Mesothelial cell of epicardium (in vitro differentiated cells): ENCODE measurements around the gene FANCE. TPM values are rescaled to one million over a fixed set of nuclear protein-coding genes. Genes with fewer than 3 reads are reported as not detected.
"Not testable (repeated sequence)": the region's sequence is repeated elsewhere in the genome, so short reads cannot be mapped to it uniquely, and the experiment has no call there.

Source experiments
- DNase-seq, 2 experiments: peaks; one replicate each; pipeline ENCODE4 v3.0.0; 2021; ENCODE audit warnings: low spot score in 2 of 2; ENCODE audit not compliant: unreplicated experiment in 2 of 2
- H3K27ac Mint-ChIP-seq: 2 replicates; pipeline ENCODE4 v1.8.0; 2021; ENCODE audit warnings: mixed read lengths
- H3K27me3 Mint-ChIP-seq: 2 replicates; pipeline ENCODE4 v1.8.0; 2021; ENCODE audit warnings: low read depth, mixed read lengths
- H3K36me3 Mint-ChIP-seq: 2 replicates; pipeline ENCODE4 v1.8.0; 2021; ENCODE audit warnings: mixed read lengths
- H3K4me1 Mint-ChIP-seq: 2 replicates; pipeline ENCODE4 v1.8.0; 2021; ENCODE audit warnings: mixed read lengths
- H3K4me3 Mint-ChIP-seq: 2 replicates; pipeline ENCODE4 v1.8.0; 2021; ENCODE audit warnings: mild to moderate bottlenecking, moderate library complexity, mixed read lengths
- H3K9me3 Mint-ChIP-seq: 2 replicates; pipeline ENCODE4 v1.8.0; 2021; ENCODE audit warnings: mixed read lengths
- CTCF ChIP-seq: fragments of 200-600 bp; sonication (generic); IDR thresholded peaks from one replicate; pipeline ENCODE4 v1.5.0; 2021; ENCODE audit warnings: antibody characterized with exemption; ENCODE audit not compliant: unreplicated experiment
- microRNA-seq: library from miRNA; unstranded; fragments of <30 nt; microRNA quantifications from one replicate; pipeline ENCODE4 v1.2.0, GENCODE V29; 2021; ENCODE audit warnings: inconsistent platforms, mixed read lengths
- total RNA-seq: library from RNA; stranded (reverse); gene quantifications from 3 replicates; pipeline ENCODE4 v1.2.1, GENCODE V29; 2021

FANCE gene
- total RNA-seq, 1 donor from 2014 or later, result 8.0 TPM

- Mint-ChIP-seq H3K27ac (peak overlapping the region; percentile 78), H3K4me3 (peak overlapping the region; percentile 51), H3K4me1 (peaks cover 31% of the 10 kb centered on the region), H3K36me3 (no peaks in the 10 kb centered on the region), H3K27me3 (no peaks in the 10 kb centered on the region), H3K9me3 (no peaks in the 10 kb centered on the region)
- TF ChIP-seq CTCF, result no peak
- no peak for DNase-seq
Measured at GRCh38 chr6:35510916-35511561, 58.9 kb downstream of the FANCE start.

GRCh38 chr6:35511562-35511941 is 59.4 kb downstream of the FANCE start:
- no peak for TF ChIP-seq CTCF
- H3K36me3 Mint-ChIP-seq, result no peaks in the 10 kb centered on the region
- H3K9me3 Mint-ChIP-seq, result no peaks in the 10 kb centered on the region
- H3K4me3 Mint-ChIP-seq, result peak overlapping the region; percentile 51
- no peak overlapping the region for H3K27ac Mint-ChIP-seq
- H3K4me1 Mint-ChIP-seq, result peaks cover 27% of the 10 kb centered on the region
- no peak for DNase-seq
- H3K27me3 Mint-ChIP-seq, result no peaks in the 10 kb centered on the region

- Mint-ChIP-seq H3K27me3 (no peaks in the 10 kb centered on the region), H3K27ac (peak overlapping the region; percentile 53), H3K9me3 (no peaks in the 10 kb centered on the region), H3K4me1 (peaks cover 27% of the 10 kb centered on the region), H3K4me3 (peak overlapping the region; percentile 64), H3K36me3 (no peaks in the 10 kb centered on the region)
- no peak for TF ChIP-seq CTCF
- no peak for DNase-seq
Measured at GRCh38 chr6:35512006-35512405, 59.9 kb downstream of the FANCE start.

GRCh38 chr6:35512740-35513139 is 60.6 kb downstream of the FANCE start, which contains the start of gene TULP1:
Gene TULP1 (minus strand): TSS chr6:35512896. CDS start chr6:35512858, 38 bp downstream.
- H3K9me3 Mint-ChIP-seq, result no peaks in the 10 kb centered on the region
- H3K4me3 Mint-ChIP-seq, result peak within 1 kb of the TSS; percentile 64
- no peak for DNase-seq
- peak within 1 kb of the TSS; percentile 72 for H3K27ac Mint-ChIP-seq
- no peak for TF ChIP-seq CTCF
- peaks cover 27% of the 10 kb centered on the region for H3K4me1 Mint-ChIP-seq
- no peaks in the 10 kb centered on the region for H3K36me3 Mint-ChIP-seq
- no peaks in the 10 kb centered on the region for H3K27me3 Mint-ChIP-seq

- Mint-ChIP-seq H3K27me3 (no peaks in the 10 kb centered on the region), H3K36me3 (no peaks in the 10 kb centered on the region), H3K4me3 (no peak overlapping the region), H3K4me1 (peaks cover 21% of the 10 kb centered on the region), H3K9me3 (no peaks in the 10 kb centered on the region), H3K27ac (no peak overlapping the region)
- TF ChIP-seq CTCF, result no peak
- no peak for DNase-seq
Measured at GRCh38 chr6:35514587-35514986, 62.4 kb downstream of the FANCE start.

- not testable (repeated sequence) for DNase-seq, H3K27me3 Mint-ChIP-seq, H3K27ac Mint-ChIP-seq, H3K4me3 Mint-ChIP-seq, H3K9me3 Mint-ChIP-seq, H3K36me3 Mint-ChIP-seq
- peaks cover 13% of the 10 kb centered on the region for H3K4me1 Mint-ChIP-seq
Measured at GRCh38 chr6:35515939-35516338, 63.8 kb downstream of the FANCE start.

Small RNAs within 50 kb of the gene (microRNA-seq; reads per million reads assigned to microRNA genes)
- 1.8 reads per million for gene MIR7111

Other genes with a start within 250 kb of the FANCE start
- 51.9 to 54.8 TPM (median 53.2 TPM) in 3 replicates for gene SCUBE3, start 238.4 kb upstream of the FANCE start, total RNA-seq
- 56.6 to 58.3 TPM (median 56.9 TPM) in 3 replicates for gene ZNF76, start 192.6 kb upstream of the FANCE start, total RNA-seq
- 9.3 to 11.3 TPM (median 9.7 TPM) in 3 replicates for gene DEF6, start 154.5 kb upstream of the FANCE start, total RNA-seq
- 19.5 to 21.7 TPM (median 20.8 TPM) in 3 replicates for gene PPARD, start 109.8 kb upstream of the FANCE start, total RNA-seq
- 1,840 to 1,922 TPM (median 1,906 TPM) in 3 replicates for gene RPL10A, start 16.1 kb downstream of the FANCE start, total RNA-seq
- gene TEAD3, start 44.7 kb downstream of the FANCE start, total RNA-seq, result 88.2 to 91.8 TPM (median 91.4 TPM) in 3 replicates
- gene TULP1, start 60.6 kb downstream of the FANCE start, total RNA-seq, result 17.5 to 17.7 TPM (median 17.6 TPM) in 3 replicates
- 7.3 to 7.6 TPM (median 7.3 TPM) in 3 replicates for gene FKBP5, start 236.6 kb downstream of the FANCE start, total RNA-seq